Measurements from ENCODE around the gene WDR3.

WDR3 gene

DNA sequence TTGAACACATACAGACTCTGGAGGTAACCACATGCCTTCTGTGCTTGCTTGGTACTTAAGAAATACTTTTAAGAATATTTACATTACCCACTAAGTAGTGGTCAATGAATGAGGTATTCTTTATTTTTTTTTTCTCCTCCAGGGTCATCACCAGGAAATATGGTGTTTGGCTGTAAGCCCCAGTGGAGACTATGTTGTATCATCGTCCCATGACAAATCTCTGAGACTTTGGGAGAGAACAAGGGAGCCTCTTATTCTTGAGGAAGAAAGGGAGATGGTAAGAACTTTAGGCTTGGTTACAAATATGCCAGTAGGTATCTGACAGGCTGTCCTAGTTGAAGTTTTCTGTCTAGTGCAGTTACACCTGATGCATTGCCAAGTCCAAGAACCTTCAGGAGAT lies 22.8 kb downstream of the WDR3 start:
- DNase-seq (ENCODE audit: low spot score): no peak

DNA sequence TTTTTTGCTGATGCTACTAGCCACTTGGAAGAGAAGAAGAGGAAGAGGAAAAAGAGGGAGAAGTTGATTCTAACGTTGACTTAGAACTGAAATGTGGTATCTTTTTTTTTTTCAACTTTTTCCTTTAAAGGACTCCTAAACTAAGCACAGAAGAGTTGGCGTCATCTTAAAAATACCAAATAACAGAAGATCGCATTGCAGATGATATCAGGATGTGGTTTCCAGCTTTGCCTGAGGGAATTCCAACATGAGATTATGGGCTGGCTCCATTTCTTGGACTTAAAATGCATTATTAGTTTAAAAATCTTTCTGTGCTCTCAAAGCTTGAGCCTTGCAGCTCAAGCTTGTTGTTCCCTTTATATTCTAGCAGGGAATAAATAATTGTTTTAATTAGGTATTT lies 29.8 kb downstream of the WDR3 start:
- no peak for DNase-seq (ENCODE audit: low spot score)

DNA sequence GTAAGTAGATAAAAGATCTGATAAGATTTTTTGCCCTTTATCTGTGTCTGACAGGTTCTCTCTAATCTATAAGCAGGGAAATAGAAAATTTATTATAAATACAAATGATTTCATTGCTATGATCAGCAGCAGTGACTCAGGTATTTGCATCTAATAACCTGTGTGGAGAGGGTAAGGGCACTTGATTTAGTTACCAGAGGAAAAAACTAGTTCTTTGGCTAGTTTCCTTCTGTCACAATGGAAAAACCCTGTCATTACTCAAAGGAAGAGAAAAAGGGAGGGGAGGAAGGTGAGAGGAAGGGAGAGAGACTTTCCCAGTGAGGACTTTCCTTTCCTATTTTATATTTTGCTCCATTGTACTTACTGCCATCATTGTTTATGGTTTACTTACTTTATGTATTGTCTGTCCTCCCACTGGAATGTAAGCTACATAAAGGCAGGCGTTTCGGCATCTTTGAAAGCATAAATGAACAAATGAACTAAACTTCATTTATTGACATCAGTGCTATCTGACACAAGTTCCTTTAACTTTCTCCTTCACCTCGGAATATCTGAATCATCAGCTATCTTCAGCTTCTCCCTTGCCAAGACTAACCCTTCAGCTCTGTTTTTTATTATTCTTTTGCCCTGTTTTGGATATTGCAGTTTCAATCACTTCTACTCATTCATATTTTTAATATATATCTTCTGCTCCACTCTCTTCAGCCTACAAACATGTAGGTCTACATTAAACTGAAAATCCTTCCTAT lies 34.9 kb downstream of the WDR3 start:
- DNase-seq (ENCODE audit: low spot score): no peak

DNA sequence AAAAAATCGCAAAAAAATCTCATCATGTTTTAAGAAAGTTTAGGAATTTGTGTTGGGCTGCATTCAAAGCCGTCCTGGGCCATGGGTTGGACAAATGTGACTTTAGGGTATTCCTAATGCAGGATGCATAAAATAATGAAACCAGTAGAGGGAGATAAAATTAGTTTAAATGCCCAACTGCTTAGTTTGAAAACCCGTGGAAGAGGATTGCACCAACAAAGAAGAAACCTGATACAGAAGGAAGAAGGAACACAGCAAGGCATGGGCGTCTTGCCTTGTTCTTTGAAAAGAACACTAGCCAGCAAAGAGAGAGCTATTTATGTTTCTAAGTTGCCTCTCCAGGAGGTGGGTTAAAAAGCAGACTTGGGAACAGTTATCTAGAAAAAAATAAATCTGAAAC lies 37.9 kb downstream of the WDR3 start:
- no peak for DNase-seq (ENCODE audit: low spot score)

DNA sequence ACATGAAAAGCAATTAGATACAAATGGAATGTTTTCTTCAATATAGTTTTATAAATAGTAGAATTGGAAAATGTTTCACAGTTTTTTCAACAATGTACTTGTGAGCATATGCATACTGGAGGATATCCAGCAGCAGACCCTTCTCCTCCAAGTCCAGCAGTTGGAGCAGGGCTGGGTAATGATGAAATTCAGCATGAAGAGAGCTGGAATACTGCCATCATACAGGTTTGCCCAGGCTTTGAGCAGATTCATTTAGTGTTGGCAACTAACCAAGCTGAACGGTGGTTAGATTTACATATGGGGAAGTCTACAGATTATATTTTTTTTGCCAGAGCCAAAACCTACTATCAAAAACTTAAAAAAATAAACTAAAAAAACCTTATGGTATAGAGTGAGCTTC lies 38.3 kb downstream of the WDR3 start:
- DNase-seq (ENCODE audit: low spot score): no peak

DNA sequence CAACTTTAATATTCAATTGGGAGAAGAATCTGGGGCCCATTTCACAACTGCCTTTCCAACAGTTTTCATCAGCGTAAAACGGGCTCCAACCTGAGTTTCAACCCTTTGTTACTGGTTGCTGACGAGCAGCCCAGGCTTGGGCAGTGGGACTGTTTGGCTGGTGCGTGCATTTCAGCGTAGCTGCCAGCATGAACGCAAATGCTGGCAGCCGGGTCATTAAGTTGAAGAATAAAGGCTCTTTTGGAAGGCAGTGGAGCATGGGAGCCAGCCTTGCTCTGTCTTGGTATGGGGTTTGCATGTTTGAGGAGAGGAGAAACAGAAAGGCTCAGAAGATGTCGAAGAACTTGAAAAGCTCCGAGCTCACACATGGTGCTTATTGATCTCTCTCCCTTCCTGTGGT lies 40.7 kb downstream of the WDR3 start:
- DNase-seq (ENCODE audit: low spot score): peak; percentile 49

DNA sequence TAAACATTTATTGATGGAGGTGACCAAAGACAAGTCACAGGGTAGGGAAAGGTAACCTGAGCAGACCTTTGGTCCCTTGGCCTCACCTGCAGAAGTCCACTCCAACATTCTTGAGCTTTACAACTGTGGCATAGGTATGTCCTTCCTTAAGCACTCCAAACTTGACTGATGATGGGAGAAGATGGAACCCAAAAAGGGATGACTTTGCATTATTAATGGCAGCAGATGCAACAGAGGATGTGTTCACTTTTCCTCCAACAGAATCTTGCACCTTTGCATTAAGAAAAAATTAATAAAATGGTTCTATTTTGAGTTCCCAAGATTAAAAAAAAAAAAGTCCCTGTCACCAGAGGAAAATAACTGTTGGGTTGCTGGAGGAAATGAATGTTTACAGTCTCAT lies 42.2 kb downstream of the WDR3 start:
- no peak for DNase-seq (ENCODE audit: low spot score)

DNA sequence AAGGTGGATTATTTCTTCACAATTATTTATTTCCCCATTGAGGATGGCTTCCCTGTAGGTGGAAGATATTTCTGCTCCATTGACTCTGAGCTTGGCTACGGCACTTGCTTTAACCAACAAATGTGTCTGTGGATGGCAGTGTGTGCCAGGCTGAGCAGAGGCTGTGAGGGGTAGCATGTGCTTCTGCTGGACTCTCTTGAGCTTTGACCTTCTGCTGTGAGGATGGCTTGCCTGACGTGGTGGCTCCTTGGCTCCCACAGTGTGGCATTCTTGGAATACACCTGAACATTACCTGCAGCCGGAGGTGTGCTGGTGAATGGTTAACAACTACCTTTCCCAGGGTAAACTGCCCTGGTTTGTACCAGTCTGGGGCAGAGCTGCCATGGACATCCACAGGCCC lies 46.8 kb downstream of the WDR3 start:
- DNase-seq (ENCODE audit: low spot score): no peak

DNA sequence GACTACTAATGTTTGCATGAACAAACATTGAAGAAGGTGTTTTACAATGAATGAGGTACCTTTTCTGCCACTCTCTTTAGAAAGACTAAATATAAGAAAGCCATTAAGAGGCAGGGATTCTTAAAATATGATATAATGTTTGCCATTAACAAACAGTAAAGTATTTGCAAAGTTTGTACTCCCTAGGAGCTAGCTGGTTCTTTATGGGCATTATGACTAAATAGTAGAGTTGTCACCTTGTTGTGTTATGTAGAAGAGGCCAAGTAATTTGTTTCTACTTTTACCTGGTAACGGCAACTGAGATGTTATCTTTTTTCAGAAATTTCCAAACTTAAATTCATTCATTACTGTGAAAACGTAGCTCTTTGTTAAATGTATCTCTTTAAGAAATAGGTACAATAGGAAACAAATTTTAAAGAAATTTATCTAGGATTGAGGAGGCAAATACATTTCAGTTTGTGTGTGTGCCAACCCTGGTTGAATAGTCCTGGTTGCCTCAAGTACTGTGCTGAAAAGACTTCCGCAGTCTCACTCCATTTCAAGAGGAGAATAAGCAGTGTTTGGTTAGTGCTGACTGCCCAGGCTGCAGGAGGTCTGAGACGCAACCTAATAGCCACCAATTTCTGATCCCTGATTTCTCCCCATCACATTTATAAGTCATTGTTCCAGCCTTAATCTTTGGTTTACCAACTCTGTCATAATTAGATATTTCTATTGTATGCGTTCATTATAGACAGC lies 52.1 kb downstream of the WDR3 start:
- no peak for DNase-seq (ENCODE audit: low spot score)

DNA sequence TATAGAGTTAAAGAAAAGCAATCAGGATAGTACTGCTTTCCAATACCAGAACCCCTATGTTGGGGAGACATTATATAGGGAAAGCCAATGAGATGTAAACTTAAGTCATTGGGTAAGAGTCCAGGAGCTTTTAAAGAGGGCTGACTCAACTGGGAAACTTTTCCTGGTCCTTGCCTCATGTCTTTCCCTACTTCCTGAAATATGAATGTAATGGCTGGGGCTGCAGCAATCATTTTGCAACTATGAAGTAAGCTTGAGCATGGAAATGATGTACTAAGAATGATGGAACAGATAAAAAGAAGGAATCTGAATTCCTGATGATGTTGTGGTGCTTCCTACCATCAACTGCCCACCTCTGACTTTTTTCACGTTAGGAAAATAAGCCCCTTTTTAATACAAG lies 55.7 kb downstream of the WDR3 start:
- DNase-seq (ENCODE audit: low spot score): no peak

DNA sequence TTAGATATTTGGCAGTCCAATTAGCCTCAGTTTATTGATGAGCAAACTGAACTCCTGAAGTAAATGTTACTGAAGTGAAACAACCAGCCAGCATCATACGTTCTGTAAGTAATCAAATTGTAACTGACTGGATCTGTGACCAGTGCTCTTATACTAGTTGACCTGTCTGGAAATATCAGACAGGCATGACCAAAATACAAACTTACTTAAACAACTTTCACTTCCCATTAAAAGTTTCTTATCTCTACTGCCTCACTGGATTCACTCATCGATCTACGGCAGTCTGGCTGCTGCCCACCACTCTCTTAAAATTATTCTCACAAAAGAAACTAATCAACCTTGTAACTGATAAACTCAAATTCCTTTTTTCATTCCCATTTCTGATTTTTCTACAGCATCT lies 56.4 kb downstream of the WDR3 start:
- DNase-seq (ENCODE audit: low spot score): no peak

DNA sequence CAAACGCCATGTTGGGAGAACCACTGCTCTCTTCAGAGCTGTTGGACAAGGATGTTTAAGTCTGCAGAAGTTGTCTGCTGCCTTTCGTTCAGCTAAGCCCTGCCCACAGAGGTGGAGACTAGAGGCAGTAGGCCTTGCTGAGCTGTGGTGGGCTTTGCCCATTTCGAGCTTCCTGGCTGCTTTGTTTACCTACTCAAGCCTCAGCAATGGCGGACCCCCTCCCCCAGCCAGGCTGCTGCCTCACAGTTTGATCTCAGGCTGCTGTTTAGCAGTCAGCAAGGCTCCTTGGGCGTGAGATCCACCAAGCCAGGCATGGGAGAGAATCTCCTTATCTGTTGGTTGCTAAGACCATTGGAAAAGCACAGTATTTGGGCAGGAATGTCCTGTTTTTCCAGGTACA lies 74.8 kb downstream of the WDR3 start:
- no peak for DNase-seq (ENCODE audit: low spot score)

DNA sequence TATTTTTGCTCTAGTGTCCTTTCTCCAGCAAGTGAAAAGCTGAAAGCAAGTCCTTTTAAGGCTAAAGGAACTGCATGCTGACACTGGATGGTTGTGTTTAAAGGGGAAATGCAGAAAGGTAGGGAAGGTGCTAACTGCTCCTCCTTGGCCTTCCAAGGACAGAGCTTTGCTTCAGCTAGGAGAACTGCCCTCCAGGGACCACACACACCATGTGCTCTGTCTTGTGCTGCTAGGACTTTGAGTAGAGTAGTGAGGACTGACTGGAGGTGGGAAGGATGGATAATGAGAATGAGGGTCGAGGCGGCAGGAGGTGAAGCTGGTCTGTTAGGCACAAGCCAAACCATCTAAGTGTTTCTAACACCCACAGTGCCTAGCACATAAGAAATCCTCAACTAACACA lies 77.9 kb downstream of the WDR3 start:
- no peak for DNase-seq (ENCODE audit: low spot score)

DNA sequence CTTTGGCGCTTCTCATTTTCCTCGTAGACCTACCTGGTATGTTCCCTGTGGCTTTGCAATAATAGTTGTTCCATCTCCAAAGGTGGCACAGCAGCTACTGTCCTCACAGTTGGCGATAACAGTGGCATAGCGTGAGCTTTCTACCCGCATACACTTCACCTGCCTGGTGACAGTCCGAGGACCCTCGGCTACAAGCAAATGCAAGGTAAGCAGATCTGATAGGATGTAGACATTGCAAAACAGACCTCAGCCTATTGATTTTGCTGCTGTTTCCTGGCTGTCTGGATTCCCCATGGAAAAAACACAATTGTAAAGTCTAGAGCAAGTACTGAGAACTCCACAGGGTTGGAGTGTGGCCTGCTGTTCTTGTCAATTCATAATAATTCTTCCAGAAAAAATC lies 78.5 kb downstream of the WDR3 start:
- DNase-seq (ENCODE audit: low spot score): no peak

DNA sequence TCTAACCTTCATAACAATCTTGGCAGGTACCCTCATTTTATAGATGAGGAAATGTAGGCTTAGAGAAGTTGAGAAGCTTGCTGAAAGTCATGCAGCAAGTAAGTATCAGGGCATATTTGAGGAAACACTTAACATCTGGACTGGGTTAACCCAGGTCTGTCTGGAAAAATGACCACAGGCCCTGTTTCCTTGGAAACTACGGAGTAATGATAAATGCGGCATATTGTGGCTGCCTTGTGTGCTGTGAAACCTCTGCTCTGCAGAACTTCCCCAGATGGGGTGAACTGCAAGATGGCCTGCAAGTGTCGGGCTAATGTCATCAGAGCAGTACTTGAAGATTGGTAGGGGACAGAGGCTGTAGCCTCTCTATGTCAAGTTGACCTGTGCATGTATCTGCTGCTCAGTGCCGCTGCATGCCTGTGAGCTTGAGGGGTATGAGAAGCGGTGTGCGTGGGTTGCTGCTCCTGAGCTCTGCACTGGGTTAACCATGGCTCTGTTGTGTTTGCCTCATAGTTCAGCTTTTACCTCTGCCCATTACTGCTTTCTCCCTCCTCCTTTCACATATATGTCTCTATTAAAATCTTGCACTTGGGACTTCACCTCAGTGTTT lies 83.1 kb downstream of the WDR3 start:
- DNase-seq (ENCODE audit: low spot score): no peak

DNA sequence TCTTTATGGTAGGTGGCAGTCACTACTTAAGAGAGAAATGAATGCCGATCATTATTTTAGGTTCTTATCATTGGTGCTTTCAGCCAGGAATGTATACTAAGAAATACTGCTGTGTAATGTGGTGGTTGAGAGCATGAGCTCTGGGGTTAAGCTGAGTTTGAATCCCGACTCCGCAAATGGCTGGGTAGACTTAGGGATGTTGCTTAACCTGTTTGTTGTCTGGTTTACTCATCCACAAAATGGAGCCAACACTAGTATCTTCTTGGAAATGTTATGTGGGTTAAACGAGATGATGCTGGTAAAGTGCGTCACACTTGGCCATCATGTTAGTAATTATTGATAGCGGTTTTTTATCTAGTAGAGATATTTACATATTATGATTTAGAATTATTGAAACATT lies 83.8 kb downstream of the WDR3 start:
- DNase-seq (ENCODE audit: low spot score): no peak

DNA sequence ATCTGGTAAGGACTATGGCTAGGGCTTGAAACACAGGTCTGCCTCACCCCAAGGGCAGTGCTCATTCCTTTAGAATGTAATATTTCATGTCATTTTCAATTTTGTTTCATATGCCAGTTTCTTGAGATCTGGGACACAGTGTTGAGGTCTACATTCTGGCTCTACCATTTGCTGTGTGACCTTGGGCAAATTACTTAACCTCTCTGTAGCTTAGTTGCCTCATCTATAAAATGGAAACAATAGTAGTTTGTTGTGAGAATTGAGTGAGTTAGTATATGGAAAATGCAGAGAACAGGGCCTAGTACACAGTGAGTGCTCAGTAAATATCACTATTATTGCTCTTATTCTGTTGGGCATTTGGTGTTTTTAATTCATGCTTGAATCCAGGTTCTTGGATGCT lies 84.4 kb downstream of the WDR3 start:
- no peak for DNase-seq (ENCODE audit: low spot score)

Data from ecto neural progenitor cell (in vitro differentiated cells).